Activated T-cell treated with anti-CD3 and anti-CD28 coated beads, Interleukin-2, amount 50 U/mL, for 72 hours (primary cell): Measurements from ENCODE around the gene TENT5C. TPM values are rescaled to one million over a fixed set of nuclear protein-coding genes. Genes with fewer than 3 reads are reported as not detected.

Experiments
- ATAC-seq, 2 donors: fragments of 150-1000 bp; cut with Tn5 transposase; replicated peaks in 1 of 2; 2 replicates each; pipeline ENCODE4 v1.10.0; 2021; ENCODE audit warnings: moderate library complexity in 2 of 2, mild to moderate bottlenecking in 1 of 2
- DNase-seq, 2 donors: peaks; one replicate each; pipeline ENCODE4 v3.0.0; 2021 to 2022; ENCODE audit warnings: mixed read lengths in 1 of 2
- H3K27ac Mint-ChIP-seq: one replicate; pipeline ENCODE4 v1.8.0; 2022; ENCODE audit warnings: mild to moderate bottlenecking, moderate library complexity, mixed read lengths
- H3K27me3 Mint-ChIP-seq: one replicate; pipeline ENCODE4 v1.8.0; 2022; ENCODE audit warnings: low read depth, mixed read lengths
- H3K36me3 Mint-ChIP-seq, 2 donors: one replicate each; pipeline ENCODE4 v1.8.0; 2022; ENCODE audit warnings: mixed read lengths in 2 of 2, mild to moderate bottlenecking in 1 of 2; ENCODE audit not compliant: insufficient read depth in 2 of 2
- H3K4me1 Mint-ChIP-seq: one replicate; pipeline ENCODE4 v1.8.0; 2022; ENCODE audit warnings: low read depth, mixed read lengths
- H3K4me3 Mint-ChIP-seq, 2 donors: one replicate each; pipeline ENCODE4 v1.8.0; 2022; ENCODE audit warnings: mild to moderate bottlenecking in 2 of 2, mixed read lengths in 2 of 2, moderate library complexity in 2 of 2
- H3K9me3 Mint-ChIP-seq, 2 donors: one replicate each; pipeline ENCODE4 v1.8.0; 2022; ENCODE audit warnings: mixed read lengths in 2 of 2
- total RNA-seq, 2 donors: library from RNA; stranded (reverse); gene quantifications; one replicate each; pipeline ENCODE4 v1.2.3, GENCODE V29; 2022

TENT5C gene
- total RNA-seq, 2 donors from 2014 or later = 22.5 to 36.3 TPM

- Mint-ChIP-seq H3K27ac (peak overlapping the region; percentile 65), H3K9me3 (no peaks in the 10 kb centered on the region), H3K4me3 (peak overlapping the region; percentile 72 to 81), H3K27me3 (peaks cover 29% of the 10 kb centered on the region), H3K4me1 (peaks cover 75% of the 10 kb centered on the region), H3K36me3 (peaks cover 2 to 3% of the 10 kb centered on the region in 2 donors)
- ATAC-seq (peak; percentile 28), DNase-seq (peak; percentile 60 to 67)
These were observed 48.1 kb downstream of the TENT5C start for GRCh38 chr1:117653732-117654492.

GRCh38 chr1:117654493-117655219 lies 48.8 kb downstream of the TENT5C start:
- Mint-ChIP-seq H3K27ac (peak overlapping the region; percentile 17), H3K4me1 (peaks cover 76% of the 10 kb centered on the region), H3K27me3 (peaks cover 29% of the 10 kb centered on the region), H3K4me3 (peak overlapping the region; percentile 72 to 81), H3K36me3 (peaks cover 2 to 3% of the 10 kb centered on the region in 2 donors), H3K9me3 (no peaks in the 10 kb centered on the region)
- no peak for DNase-seq
- peak; percentile 50 to 52 for ATAC-seq

DNA sequence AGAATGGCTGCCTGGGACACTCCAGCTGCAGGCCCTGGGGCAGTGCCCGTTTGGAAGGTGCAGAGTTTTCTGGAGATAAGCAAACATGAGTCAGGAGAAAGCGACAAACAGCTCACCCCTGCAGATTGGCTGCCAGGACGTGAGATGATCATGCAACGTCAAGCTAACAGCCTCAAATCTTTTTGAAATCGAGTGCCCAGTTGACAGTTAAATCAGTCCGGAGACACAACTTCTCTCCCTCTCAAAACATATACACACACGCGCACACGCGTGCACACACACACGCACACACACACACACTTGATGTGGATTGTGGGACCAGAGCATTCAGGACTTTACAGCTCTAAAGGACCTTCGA lies 49.4 kb downstream of the TENT5C start:
- Mint-ChIP-seq H3K4me1 (peaks cover 81% of the 10 kb centered on the region), H3K27ac (no peak overlapping the region), H3K27me3 (peaks cover 29% of the 10 kb centered on the region), H3K36me3 (peaks cover 2 to 3% of the 10 kb centered on the region in 2 donors), H3K9me3 (no peaks in the 10 kb centered on the region), H3K4me3 (peak overlapping the region; percentile 72 to 81)
- no peak for DNase-seq
- ATAC-seq = no peak

DNA sequence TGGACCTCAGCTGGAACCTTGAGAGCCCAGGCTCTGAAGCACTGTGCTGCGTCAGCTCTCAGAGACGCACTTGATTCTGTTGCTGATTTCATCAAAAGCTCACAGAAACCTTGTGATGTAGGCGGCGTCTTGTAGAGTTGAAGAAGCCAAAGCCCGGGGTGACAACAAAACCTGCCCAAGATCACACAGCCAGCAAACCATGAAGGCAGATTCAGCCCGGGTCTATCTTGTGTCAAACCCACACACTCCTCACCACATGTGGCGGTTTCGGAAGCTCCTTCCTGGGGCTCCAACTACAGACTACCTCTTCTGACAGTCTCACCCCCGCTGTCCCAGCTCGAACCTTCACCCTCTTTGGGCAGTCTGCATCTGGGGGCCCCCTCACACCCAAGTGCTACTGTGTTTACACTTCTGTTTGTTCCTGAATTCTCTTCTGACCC lies 50.4 kb downstream of the TENT5C start:
- peaks cover 91% of the 10 kb centered on the region for H3K4me1 Mint-ChIP-seq
- peak; percentile 84 to 90 for DNase-seq
- no peaks in the 10 kb centered on the region for H3K9me3 Mint-ChIP-seq
- H3K27ac Mint-ChIP-seq = peak overlapping the region; percentile 62
- H3K4me3 Mint-ChIP-seq = peak overlapping the region; percentile 72 to 81
- H3K36me3 Mint-ChIP-seq = peaks cover 4% of the 10 kb centered on the region in 2 donors
- ATAC-seq = peak; percentile 63 to 69
- peaks cover 18% of the 10 kb centered on the region for H3K27me3 Mint-ChIP-seq

- peaks cover 98% of the 10 kb centered on the region for H3K4me1 Mint-ChIP-seq
- peaks cover 7 to 9% of the 10 kb centered on the region in 2 donors for H3K36me3 Mint-ChIP-seq
- peak in 1 of 2 donors; percentile 10 for ATAC-seq
- peaks cover 17% of the 10 kb centered on the region for H3K27me3 Mint-ChIP-seq
- DNase-seq = peak; percentile 38 to 47
- H3K27ac Mint-ChIP-seq = no peak overlapping the region
- peaks cover 2% of the 10 kb centered on the region in 2 donors for H3K9me3 Mint-ChIP-seq
- peak overlapping the region; percentile 72 to 81 for H3K4me3 Mint-ChIP-seq
These were observed 51.2 kb downstream of the TENT5C start for GRCh38 chr1:117657031-117657430.

DNA sequence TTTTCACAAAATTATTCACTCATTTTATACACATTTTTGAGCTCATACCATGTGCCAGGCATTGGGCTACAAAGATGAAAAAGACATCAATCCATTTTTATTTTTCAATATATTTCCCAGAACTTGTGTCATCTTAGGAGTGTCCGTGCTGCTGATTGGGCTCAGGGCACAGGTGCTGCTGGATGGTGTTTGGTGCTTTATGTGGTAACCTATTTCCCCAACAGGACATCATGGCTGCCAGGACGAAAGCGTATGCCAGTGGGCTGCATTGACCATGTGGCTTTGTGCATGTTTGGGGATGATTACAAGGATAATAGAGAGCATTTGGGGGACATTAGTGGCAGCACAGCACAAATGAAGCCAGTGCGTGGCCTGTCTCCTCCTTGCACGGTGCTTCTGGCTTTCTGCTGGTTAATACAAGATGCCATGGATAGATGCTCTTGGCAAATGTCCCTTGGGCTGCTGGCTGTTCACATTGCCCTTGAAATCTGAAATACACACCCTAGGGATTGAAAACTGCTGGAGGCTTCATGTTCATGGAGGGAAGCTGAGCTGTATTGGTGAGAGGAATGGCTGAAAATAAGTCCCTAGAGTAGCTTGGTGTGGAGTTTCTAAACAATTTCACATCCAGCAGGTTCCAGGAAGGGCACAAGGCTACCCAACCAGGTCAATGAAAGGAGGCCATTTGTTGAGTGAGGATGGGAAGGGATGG lies 52.3 kb downstream of the TENT5C start:
- Mint-ChIP-seq H3K4me1 (peaks cover 98% of the 10 kb centered on the region), H3K4me3 (peak overlapping the region; percentile 80 to 81), H3K27me3 (peaks cover 7% of the 10 kb centered on the region), H3K27ac (peak overlapping the region; percentile 30), H3K36me3 (peaks cover 8 to 12% of the 10 kb centered on the region in 2 donors), H3K9me3 (peaks cover 3 to 5% of the 10 kb centered on the region in 2 donors)
- DNase-seq (no peak), ATAC-seq (no peak)

DNA sequence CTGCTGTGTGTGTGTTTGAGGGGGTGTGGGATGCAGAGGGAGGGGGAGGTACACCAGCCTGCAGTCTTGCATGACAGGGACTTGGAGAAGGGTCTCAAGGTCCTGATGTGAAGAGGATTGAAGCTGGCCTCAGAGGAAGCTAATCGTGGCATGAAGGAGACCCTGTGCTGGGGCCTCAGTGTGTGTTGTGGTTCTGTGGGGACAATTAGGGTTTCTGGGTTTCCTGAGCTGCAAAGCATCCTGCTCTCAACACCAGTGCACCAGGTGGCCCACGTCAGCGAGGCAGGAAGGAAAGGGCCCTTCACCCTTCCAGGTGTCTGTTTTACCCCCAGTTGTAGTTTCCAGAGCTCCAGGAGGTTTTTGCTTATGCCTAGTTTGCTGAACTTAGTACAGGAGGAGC lies 52.8 kb downstream of the TENT5C start:
- ATAC-seq (peak; percentile 18 to 22), DNase-seq (peak; percentile 72 to 75)
- peak overlapping the region; percentile 80 to 81 for H3K4me3 Mint-ChIP-seq
- H3K27ac Mint-ChIP-seq = no peak overlapping the region
- H3K27me3 Mint-ChIP-seq = peaks cover 7% of the 10 kb centered on the region
- H3K36me3 Mint-ChIP-seq = peaks cover 10 to 12% of the 10 kb centered on the region in 2 donors
- peaks cover 3 to 5% of the 10 kb centered on the region in 2 donors for H3K9me3 Mint-ChIP-seq
- H3K4me1 Mint-ChIP-seq = peaks cover 98% of the 10 kb centered on the region

GRCh38 chr1:117659550-117660270 lies 53.9 kb downstream of the TENT5C start:
- peaks cover 5 to 7% of the 10 kb centered on the region in 2 donors for H3K9me3 Mint-ChIP-seq
- no peak overlapping the region for H3K27ac Mint-ChIP-seq
- DNase-seq = peak; percentile 35 to 58
- ATAC-seq = peak; percentile 27 to 33
- H3K4me3 Mint-ChIP-seq = peak overlapping the region; percentile 80 to 81
- H3K36me3 Mint-ChIP-seq = peaks cover 10 to 16% of the 10 kb centered on the region in 2 donors
- peaks cover 98% of the 10 kb centered on the region for H3K4me1 Mint-ChIP-seq
- peaks cover 7% of the 10 kb centered on the region for H3K27me3 Mint-ChIP-seq

GRCh38 chr1:117660271-117660965 lies 54.6 kb downstream of the TENT5C start:
- H3K9me3 Mint-ChIP-seq = peaks cover 5 to 7% of the 10 kb centered on the region in 2 donors
- no peak overlapping the region for H3K27ac Mint-ChIP-seq
- ATAC-seq (no peak), DNase-seq (no peak)
- peak overlapping the region; percentile 37 to 52 for H3K4me3 Mint-ChIP-seq
- H3K4me1 Mint-ChIP-seq = peaks cover 98% of the 10 kb centered on the region
- H3K27me3 Mint-ChIP-seq = peaks cover 7% of the 10 kb centered on the region
- H3K36me3 Mint-ChIP-seq = peaks cover 10 to 16% of the 10 kb centered on the region in 2 donors

GRCh38 chr1:117661027-117661426 lies 55.2 kb downstream of the TENT5C start:
- H3K4me3 Mint-ChIP-seq = peak overlapping the region; percentile 37 to 52
- peak; percentile 14 to 26 for ATAC-seq
- peaks cover 5 to 7% of the 10 kb centered on the region in 2 donors for H3K9me3 Mint-ChIP-seq
- peaks cover 98% of the 10 kb centered on the region for H3K4me1 Mint-ChIP-seq
- peak; percentile 37 to 42 for DNase-seq
- H3K36me3 Mint-ChIP-seq = peaks cover 10 to 16% of the 10 kb centered on the region in 2 donors
- peaks cover 7% of the 10 kb centered on the region for H3K27me3 Mint-ChIP-seq
- H3K27ac Mint-ChIP-seq = peak overlapping the region; percentile 23

DNA sequence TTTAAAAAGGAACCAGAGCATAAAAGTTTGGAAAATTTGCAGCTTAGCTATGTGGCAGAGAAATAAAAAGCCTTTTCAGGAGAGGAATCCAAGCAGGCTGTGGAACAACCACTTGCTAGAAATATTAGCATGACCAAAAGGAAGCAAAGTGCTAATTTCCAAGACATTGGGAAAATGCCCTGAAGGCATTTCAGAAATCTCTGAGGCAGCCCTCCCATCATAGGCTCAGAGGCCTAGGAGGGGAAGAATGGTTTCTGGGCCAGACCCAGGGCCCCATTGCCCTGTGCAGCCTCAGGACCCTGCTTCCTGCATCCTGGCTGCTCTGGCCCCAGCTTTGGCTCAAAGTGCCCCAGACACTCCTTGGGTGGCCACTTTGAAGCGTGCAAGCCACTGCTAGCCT lies 56.8 kb downstream of the TENT5C start:
- peaks cover 12 to 18% of the 10 kb centered on the region in 2 donors for H3K36me3 Mint-ChIP-seq
- H3K27ac Mint-ChIP-seq = no peak overlapping the region
- H3K27me3 Mint-ChIP-seq = no peaks in the 10 kb centered on the region
- DNase-seq (no peak), ATAC-seq (no peak)
- peaks cover 5 to 9% of the 10 kb centered on the region in 2 donors for H3K9me3 Mint-ChIP-seq
- H3K4me1 Mint-ChIP-seq = peaks cover 92% of the 10 kb centered on the region
- no peak overlapping the region for H3K4me3 Mint-ChIP-seq
